Measurements from ENCODE around the gene GRK1. TPM values are rescaled to one million over a fixed set of nuclear protein-coding genes. Genes with fewer than 3 reads are reported as not detected.

The GRK1 gene
- total and polyA plus RNA-seq, 2 of the 13 experiments (the other 11 are each of a cell fraction or from before 2014, with no cell fraction given): 0.07 to 0.12 TPM

DNA sequence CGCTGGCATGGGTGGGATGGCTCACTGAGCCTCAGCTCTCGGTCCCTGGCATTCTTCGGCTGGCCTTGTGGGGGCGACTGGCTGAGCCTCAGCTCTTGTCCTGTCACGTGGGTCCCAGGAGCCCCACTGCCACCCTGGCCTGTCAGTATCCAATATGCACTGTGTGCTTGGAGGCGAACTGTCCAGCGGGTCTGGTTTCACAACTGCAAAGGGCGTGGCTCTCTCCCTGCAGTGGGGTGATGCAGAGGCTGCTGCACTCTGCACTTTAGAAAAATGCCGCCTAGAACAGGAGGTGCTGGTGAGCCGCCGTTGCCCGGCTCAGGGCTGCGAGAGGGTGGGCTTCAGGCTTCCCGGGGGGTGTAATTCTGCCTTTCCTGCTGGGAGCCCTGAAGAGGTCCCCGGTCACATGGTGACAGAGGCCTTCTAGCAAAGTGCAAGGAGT is 75.0 kb downstream of the GRK1 start (continued):
- TF ChIP-seq, protein P1, sequence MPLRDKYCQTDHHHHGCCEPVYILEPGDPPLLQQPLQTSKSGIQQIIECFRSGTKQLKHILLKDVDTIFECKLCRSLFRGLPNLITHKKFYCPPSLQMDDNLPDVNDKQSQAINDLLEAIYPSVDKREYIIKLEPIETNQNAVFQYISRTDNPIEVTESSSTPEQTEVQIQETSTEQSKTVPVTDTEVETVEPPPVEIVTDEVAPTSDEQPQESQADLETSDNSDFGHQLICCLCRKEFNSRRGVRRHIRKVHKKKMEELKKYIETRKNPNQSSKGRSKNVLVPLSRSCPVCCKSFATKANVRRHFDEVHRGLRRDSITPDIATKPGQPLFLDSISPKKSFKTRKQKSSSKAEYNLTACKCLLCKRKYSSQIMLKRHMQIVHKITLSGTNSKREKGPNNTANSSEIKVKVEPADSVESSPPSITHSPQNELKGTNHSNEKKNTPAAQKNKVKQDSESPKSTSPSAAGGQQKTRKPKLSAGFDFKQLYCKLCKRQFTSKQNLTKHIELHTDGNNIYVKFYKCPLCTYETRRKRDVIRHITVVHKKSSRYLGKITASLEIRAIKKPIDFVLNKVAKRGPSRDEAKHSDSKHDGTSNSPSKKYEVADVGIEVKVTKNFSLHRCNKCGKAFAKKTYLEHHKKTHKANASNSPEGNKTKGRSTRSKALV (CRISPR knock-in tag; IDR thresholded peaks at IDR 0.05): no peak; the same call in 1 of the 2 replicates
- TF ChIP-seq ZNF10 (CRISPR knock-in tag; IDR thresholded peaks at IDR 0.05; ENCODE audit: borderline replicate concordance, low read depth) (no peak), GRHL1 (CRISPR knock-in tag; conservative IDR thresholded peaks at IDR 0.05) (no peak), BHLHE40 (IDR thresholded peaks at IDR 0.05; ENCODE audit: low read length) (peak; percentile 53; the same call in 1 of the 2 replicates), HIC2 (CRISPR knock-in tag; IDR thresholded peaks at IDR 0.05; ENCODE audit: low read depth) (peak; percentile 45; the same call in 1 of the 2 replicates), TOE1 (CRISPR knock-in tag; IDR thresholded peaks at IDR 0.05) (0 out of 2 replicates have a peak, but pooled peaks have one; percentile 41), TBP (CRISPR knock-in tag; IDR thresholded peaks at IDR 0.05) (no peak), GABPA (IDR thresholded peaks at IDR 0.05; ENCODE audit: low read depth, low read length) (no peak), GABPA (CRISPR knock-in tag; IDR thresholded peaks at IDR 0.05; ENCODE audit: low read depth) (no peak), POLR2G (IDR thresholded peaks at IDR 0.05; ENCODE audit: low read depth, low read length) (peak; percentile 62), EED (CRISPR knock-in tag; IDR thresholded peaks at IDR 0.05) (no peak), RBM39 (IDR thresholded peaks at IDR 0.05; ENCODE audit: low read depth, low read length, poor library complexity, severe bottlenecking) (peak; percentile 54), ZNF747 (CRISPR knock-in tag; IDR thresholded peaks at IDR 0.05; ENCODE audit: borderline replicate concordance) (0 out of 2 replicates have a peak, but pooled peaks have one; percentile 33), HOXD1 (CRISPR knock-in tag; IDR thresholded peaks at IDR 0.05) (no peak), LCORL (IDR thresholded peaks at IDR 0.05) (no peak), LCORL (CRISPR knock-in tag; IDR thresholded peaks at IDR 0.05) (peak; percentile 8; the same call in 1 of the 2 replicates), ZNF484 (CRISPR knock-in tag; IDR thresholded peaks at IDR 0.05; ENCODE audit: borderline replicate concordance, low read depth) (no peak), CEBPB (IDR thresholded peaks at IDR 0.05; ENCODE audit: borderline replicate concordance, low read depth, low read length) (peak; percentile 79), FOXA1 (IDR thresholded peaks at IDR 0.05) (no peak), FOXA1 (CRISPR knock-in tag; IDR thresholded peaks at IDR 0.05) (no peak), TEF (CRISPR knock-in tag; IDR thresholded peaks at IDR 0.05) (no peak), ZNF253 (CRISPR knock-in tag; IDR thresholded peaks at IDR 0.05; ENCODE audit: borderline replicate concordance) (no peak), AKAP8 (CRISPR knock-in tag; IDR thresholded peaks at IDR 0.05) (no peak), MXD1 (CRISPR knock-in tag; IDR thresholded peaks at IDR 0.05) (no peak)
- TF ChIP-seq, protein P2, sequence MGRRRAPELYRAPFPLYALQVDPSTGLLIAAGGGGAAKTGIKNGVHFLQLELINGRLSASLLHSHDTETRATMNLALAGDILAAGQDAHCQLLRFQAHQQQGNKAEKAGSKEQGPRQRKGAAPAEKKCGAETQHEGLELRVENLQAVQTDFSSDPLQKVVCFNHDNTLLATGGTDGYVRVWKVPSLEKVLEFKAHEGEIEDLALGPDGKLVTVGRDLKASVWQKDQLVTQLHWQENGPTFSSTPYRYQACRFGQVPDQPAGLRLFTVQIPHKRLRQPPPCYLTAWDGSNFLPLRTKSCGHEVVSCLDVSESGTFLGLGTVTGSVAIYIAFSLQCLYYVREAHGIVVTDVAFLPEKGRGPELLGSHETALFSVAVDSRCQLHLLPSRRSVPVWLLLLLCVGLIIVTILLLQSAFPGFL (CRISPR knock-in tag; IDR thresholded peaks at IDR 0.05): no peak

All from HepG2 (cell line).